GM12801 (cell line): Measurements from ENCODE around the gene OXLD1.

ENCODE experiments used
- CTCF ChIP-seq: IDR thresholded peaks from one replicate; pipeline ENCODE4 v1.5.1; 2011; ENCODE audit warnings: control low read depth; ENCODE audit not compliant: insufficient read length; ENCODE audit errors: extremely low read depth

Gene OXLD1

GRCh38 chr17:81666342-81667191, at the start of gene OXLD1, which contains the start of gene CCDC137:
Gene OXLD1 (minus strand): TSS chr17:81666605. CDS start chr17:81666577, 28 bp downstream.
Gene CCDC137 (plus strand): TSS chr17:81666737. CDS start chr17:81666767, 30 bp downstream.
- TF ChIP-seq CTCF, result no peak

- no peak for TF ChIP-seq CTCF
These were observed 48.9 kb upstream of the OXLD1 start for GRCh38 chr17:81715107-81715871.

GRCh38 chr17:81714412-81715106, 48.2 kb upstream of the OXLD1 start:
- TF ChIP-seq CTCF, result no peak

GRCh38 chr17:81713556-81714411, 47.4 kb upstream of the OXLD1 start:
- no peak for TF ChIP-seq CTCF

GRCh38 chr17:81713004-81713555, 46.7 kb upstream of the OXLD1 start:
- TF ChIP-seq CTCF, result no peak

GRCh38 chr17:81712468-81713003, 46.1 kb upstream of the OXLD1 start:
- no peak for TF ChIP-seq CTCF
